ENCODE results near the gene CYBA. TPM values are rescaled to one million over a fixed set of nuclear protein-coding genes. Genes with fewer than 3 reads are reported as not detected.

CYBA gene
- total RNA-seq, 5 donors from 2014 or later (not counting 1 experiment from before 2014, with no cell fraction given), result 271 to 456 (median 403) TPM

DNA sequence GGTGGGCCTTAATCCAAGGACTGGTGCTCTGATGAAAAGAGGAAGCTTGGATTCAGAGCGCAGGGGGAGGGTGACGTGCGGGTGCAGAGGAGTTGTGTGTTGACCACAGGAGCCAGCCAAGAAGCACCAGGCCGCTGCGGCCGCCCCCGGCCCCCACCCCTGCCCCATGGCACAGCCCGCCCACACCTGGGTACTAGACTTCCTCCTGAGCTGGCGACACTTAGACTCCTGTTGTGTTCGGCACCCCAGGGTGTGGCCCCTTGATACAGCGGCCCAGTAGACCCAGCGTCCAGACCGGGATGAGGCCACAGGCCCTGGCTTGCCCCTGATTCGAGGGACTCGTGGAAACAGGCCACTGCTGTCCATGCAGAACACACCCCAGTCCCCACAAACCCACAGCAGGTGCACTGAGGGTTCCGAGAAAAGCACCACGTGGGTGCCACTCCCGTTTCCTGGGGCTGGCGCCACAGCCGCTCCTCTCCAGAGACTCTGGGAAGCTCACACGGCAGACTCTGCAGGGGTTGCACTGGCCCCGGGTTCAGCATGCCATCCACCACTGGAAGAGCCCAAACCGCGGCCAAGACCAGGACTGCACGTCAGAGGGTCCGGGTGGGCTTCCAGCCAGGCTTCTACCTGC, 41.2 kb upstream of the CYBA start:
- 18% methylated on average over 19 of the region's 26 CpGs for WGBS (ENCODE audit: insufficient coverage)
- peak overlapping the region; percentile 94 to 95 for H3K27ac Mint-ChIP-seq
- H3K27me3 Mint-ChIP-seq, result peaks cover 0 to 2% of the 10 kb centered on the region in 2 donors
- H3K9me3 ChIP-seq, result no peaks in the 10 kb centered on the region
- H3K4me1 ChIP-seq (ENCODE audit: control insufficient read depth in 1 of 2, extremely low read depth in 1 of 2, insufficient read depth in 2 of 2, low read length in 2 of 2), result peaks cover 28 to 69% of the 10 kb centered on the region in 2 experiments
- peak overlapping the region; percentile 51 to 77 (median 71) for H3K4me3 Mint-ChIP-seq
- peaks cover 12 to 28% of the 10 kb centered on the region in 2 donors for H3K36me3 ChIP-seq (ENCODE audit: control insufficient read depth in 2 of 2, extremely low read depth in 1 of 2, insufficient read depth in 1 of 2, low read length in 1 of 2)
- H3K4me1 Mint-ChIP-seq, result peaks cover 47 to 57% (median 49%) of the 10 kb centered on the region in 3 donors
- ATAC-seq (replicated peaks in 1 of 4) (peak; percentile 32 to 72 (median 58)), DNase-seq (peak in 3 of 35 experiments; percentile 33 to 48 (median 38))
- peaks cover 3% of the 10 kb centered on the region for H3K36me3 Mint-ChIP-seq
- peak overlapping the region; percentile 65 for H3K27ac ChIP-seq (ENCODE audit: low read length)
- ChIA-PET POLR2A (no interaction called here), CTCF (no interaction called here)
- H3K9me3 Mint-ChIP-seq, result no peaks in the 10 kb centered on the region
- peaks cover 0 to under 1% of the 10 kb centered on the region in 2 experiments for H3K27me3 ChIP-seq (replicated peaks in 1 of 2; ENCODE audit: control insufficient read depth in 2 of 2, extremely low read depth in 1 of 2, insufficient read depth in 2 of 2, low read length in 1 of 2)
- H3K4me3 ChIP-seq (ENCODE audit: control insufficient read depth in 1 of 2, extremely low read depth in 1 of 2, low read length in 1 of 2), result peak overlapping the region; percentile 23 to 40

DNA sequence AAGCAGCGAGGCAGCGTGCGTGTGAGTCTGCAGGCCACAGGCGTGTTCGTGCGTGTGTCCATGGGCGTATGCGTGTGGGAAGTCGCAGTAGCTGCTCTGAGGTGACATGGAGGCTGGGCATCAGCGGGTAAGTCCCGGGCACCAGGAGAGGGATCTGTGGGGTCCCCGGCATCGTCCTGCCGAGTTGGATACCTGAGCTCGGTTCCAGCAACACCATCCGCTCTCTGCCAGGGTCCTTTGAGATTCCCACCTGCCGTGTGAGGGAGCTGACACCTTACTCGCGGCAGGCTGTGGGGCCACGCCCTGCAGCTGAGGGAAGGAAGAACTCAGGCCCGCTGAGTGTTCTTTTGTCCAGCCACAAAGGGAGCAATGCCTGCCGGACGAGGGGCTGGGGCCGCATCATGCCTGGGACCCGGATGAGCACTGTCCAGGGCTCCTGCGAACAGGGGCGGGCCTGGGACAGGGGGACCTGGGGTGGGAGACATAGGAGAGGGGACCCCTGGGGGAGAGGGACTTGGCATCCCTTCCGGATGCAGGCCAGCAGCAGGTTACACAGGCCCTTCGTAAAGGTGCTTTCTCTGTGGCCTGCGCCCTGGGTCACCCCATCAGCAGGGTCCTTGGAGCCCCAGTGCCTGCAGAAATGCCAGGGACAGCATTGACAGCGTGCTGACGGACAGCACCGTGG, 40.4 kb upstream of the CYBA start:
- Mint-ChIP-seq H3K4me1 (peaks cover 47 to 57% (median 49%) of the 10 kb centered on the region in 3 donors), H3K4me3 (peak overlapping the region in 1 of 3 donors; percentile 77), H3K27ac (peak overlapping the region; percentile 94 to 95), H3K27me3 (peaks cover 0 to 2% of the 10 kb centered on the region in 2 donors), H3K36me3 (no peaks in the 10 kb centered on the region), H3K9me3 (no peaks in the 10 kb centered on the region)
- Histone ChIP-seq H3K4me3 (ENCODE audit: control insufficient read depth in 1 of 2, extremely low read depth in 1 of 2, low read length in 1 of 2) (no peak overlapping the region), H3K27ac (ENCODE audit: low read length) (peak overlapping the region; percentile 65), H3K36me3 (ENCODE audit: control insufficient read depth in 2 of 2, extremely low read depth in 1 of 2, insufficient read depth in 1 of 2, low read length in 1 of 2) (peaks cover 12 to 20% of the 10 kb centered on the region in 2 donors), H3K27me3 (replicated peaks in 1 of 2; ENCODE audit: control insufficient read depth in 2 of 2, extremely low read depth in 1 of 2, insufficient read depth in 2 of 2, low read length in 1 of 2) (peaks cover 0 to 5% of the 10 kb centered on the region in 2 experiments), H3K9me3 (no peaks in the 10 kb centered on the region), H3K4me1 (ENCODE audit: control insufficient read depth in 1 of 2, extremely low read depth in 1 of 2, insufficient read depth in 2 of 2, low read length in 2 of 2) (peaks cover 31 to 72% of the 10 kb centered on the region in 2 experiments)
- ChIA-PET POLR2A (no interaction called here), CTCF (no interaction called here)
- WGBS (ENCODE audit: insufficient coverage), result 87% methylated on average over 33 of the region's 33 CpGs
- DNase-seq, result no peak
- ATAC-seq (replicated peaks in 1 of 4), result no peak

DNA sequence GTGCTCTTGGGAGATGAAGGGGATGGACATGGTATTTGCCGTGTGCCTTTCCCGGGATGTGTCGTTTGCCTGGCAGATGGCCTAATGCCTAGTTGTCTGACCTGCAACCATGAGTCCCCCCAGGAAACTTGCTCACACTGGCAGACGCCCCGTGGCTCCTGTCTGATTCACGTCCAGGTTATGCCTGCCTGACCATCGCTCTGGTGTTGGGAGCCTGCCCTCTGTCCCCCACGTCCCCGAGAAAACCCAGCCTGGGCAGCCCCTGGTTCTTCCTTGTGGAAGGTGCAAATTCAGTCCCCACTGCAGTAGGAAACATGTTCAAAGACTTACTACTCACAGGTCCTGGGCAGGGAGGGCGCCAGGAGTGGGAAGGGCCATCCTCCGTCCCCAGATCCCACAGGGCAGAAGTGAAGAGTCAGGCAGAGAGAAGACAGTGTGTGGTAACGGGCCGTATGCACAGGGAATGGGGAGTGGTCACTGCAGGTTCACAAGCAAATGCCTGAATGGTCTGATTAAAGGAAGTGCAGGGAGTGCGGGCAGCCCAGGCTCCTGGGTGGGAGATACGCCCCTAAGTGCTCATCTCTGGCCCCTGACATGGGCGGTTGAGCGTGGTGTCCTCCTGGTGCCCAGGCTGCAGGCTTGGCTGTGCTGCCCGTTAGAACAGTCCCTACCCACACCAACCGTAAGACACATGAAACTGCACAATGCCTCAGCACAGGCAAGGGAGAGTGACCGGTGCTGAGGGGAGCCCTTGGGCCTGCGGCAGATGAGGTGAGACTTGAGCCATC, 39.7 kb upstream of the CYBA start:
- 92% methylated on average over 21 of the region's 21 CpGs for WGBS (ENCODE audit: insufficient coverage)
- Histone ChIP-seq H3K4me3 (ENCODE audit: control insufficient read depth in 1 of 2, extremely low read depth in 1 of 2, low read length in 1 of 2) (no peak overlapping the region), H3K27ac (ENCODE audit: low read length) (peak overlapping the region; percentile 10), H3K27me3 (replicated peaks in 1 of 2; ENCODE audit: control insufficient read depth in 2 of 2, extremely low read depth in 1 of 2, insufficient read depth in 2 of 2, low read length in 1 of 2) (peaks cover 0 to 5% of the 10 kb centered on the region in 2 experiments), H3K4me1 (ENCODE audit: control insufficient read depth in 1 of 2, extremely low read depth in 1 of 2, insufficient read depth in 2 of 2, low read length in 2 of 2) (peaks cover 31 to 69% of the 10 kb centered on the region in 2 experiments), H3K36me3 (ENCODE audit: control insufficient read depth in 2 of 2, extremely low read depth in 1 of 2, insufficient read depth in 1 of 2, low read length in 1 of 2) (peaks cover 6 to 12% of the 10 kb centered on the region in 2 donors), H3K9me3 (no peaks in the 10 kb centered on the region)
- H3K27me3 Mint-ChIP-seq, result peaks cover 0 to 2% of the 10 kb centered on the region in 2 donors
- no peaks in the 10 kb centered on the region for H3K9me3 Mint-ChIP-seq
- ChIA-PET CTCF (interaction anchor here in 1 of 2 donors (0.7 kb wide), 1 partner anchor 94 kb away, joined by 4 read pairs; no protein-coding TSS in a partner anchor), POLR2A (interaction anchor here in 1 of 2 donors (0.7 kb wide), 1 partner anchor 76 kb away, joined by 10 read pairs; no protein-coding TSS in a partner anchor)
- peak overlapping the region; percentile 94 to 95 for H3K27ac Mint-ChIP-seq
- H3K36me3 Mint-ChIP-seq, result no peaks in the 10 kb centered on the region
- peak overlapping the region in 2 of 3 donors; percentile 24 to 77 for H3K4me3 Mint-ChIP-seq
- DNase-seq, result no peak
- H3K4me1 Mint-ChIP-seq, result peaks cover 47 to 57% (median 49%) of the 10 kb centered on the region in 3 donors
- no peak for ATAC-seq (replicated peaks in 1 of 4)

DNA sequence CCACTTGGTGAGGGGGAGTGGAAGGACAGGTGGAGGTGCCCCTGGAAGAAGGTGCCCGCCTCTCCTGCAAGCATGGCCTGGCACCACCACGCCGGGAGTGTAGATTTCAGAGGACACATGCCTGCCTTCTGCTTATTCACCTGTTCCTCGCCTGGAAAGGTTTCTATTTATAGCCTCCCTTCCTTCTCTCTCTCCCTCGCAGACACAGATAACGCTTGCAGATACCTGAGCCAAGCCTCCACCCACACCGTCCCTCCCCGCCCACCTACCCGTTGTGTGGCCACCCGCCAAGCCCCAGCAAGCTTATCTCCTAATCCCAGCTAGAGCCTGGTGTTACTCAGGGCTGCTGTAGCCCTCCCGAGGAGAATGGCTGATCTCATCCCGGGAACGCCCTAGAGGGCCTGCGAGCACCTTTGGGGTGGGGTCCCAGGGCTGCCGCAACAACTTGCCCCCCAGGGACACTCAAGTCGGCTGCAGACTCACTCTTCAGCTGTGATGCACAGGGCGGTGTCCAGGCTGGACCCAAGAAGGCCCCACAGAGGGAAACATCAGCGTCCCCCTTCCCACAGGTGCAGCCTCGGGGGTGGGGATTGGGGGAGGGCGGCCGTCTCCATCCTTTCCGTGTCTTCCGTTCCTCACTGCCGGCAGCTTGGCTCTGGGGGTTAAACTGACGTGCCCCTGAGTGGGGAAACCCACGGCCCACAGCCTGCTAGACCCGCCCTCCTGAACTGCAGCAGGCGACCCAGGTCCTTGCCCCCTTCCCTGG, 37.3 kb upstream of the CYBA start:
- 68% methylated on average over 21 of the region's 28 CpGs for WGBS (ENCODE audit: insufficient coverage)
- Mint-ChIP-seq H3K27me3 (peaks cover 0 to 2% of the 10 kb centered on the region in 2 donors), H3K4me3 (peak overlapping the region in 1 of 3 donors; percentile 77), H3K9me3 (no peaks in the 10 kb centered on the region), H3K4me1 (peaks cover 57 to 67% (median 59%) of the 10 kb centered on the region in 3 donors), H3K36me3 (no peaks in the 10 kb centered on the region), H3K27ac (peak overlapping the region in 1 of 2 donors; percentile 94)
- CTCF ChIA-PET, result interaction anchor here in 1 of 2 donors (0.7 kb wide), 1 partner anchor 10 kb away, joined by 3 read pairs; no protein-coding TSS in a partner anchor
- Histone ChIP-seq H3K36me3 (ENCODE audit: control insufficient read depth in 2 of 2, extremely low read depth in 1 of 2, insufficient read depth in 1 of 2, low read length in 1 of 2) (no peaks in the 10 kb centered on the region), H3K27ac (ENCODE audit: low read length) (no peak overlapping the region), H3K4me1 (ENCODE audit: control insufficient read depth in 1 of 2, extremely low read depth in 1 of 2, insufficient read depth in 2 of 2, low read length in 2 of 2) (peaks cover 32 to 68% of the 10 kb centered on the region in 2 experiments), H3K4me3 (ENCODE audit: control insufficient read depth in 1 of 2, extremely low read depth in 1 of 2, low read length in 1 of 2) (no peak overlapping the region), H3K9me3 (no peaks in the 10 kb centered on the region), H3K27me3 (replicated peaks in 1 of 2; ENCODE audit: control insufficient read depth in 2 of 2, extremely low read depth in 1 of 2, insufficient read depth in 2 of 2, low read length in 1 of 2) (peaks cover 0 to 5% of the 10 kb centered on the region in 2 experiments)
- POLR2A ChIA-PET, result interaction anchor here in 1 of 2 donors (1.0 kb wide), 1 partner anchor 14 kb away, joined by 4 read pairs; no protein-coding TSS in a partner anchor
- ATAC-seq (replicated peaks in 1 of 4) (no peak), DNase-seq (no peak)

DNA sequence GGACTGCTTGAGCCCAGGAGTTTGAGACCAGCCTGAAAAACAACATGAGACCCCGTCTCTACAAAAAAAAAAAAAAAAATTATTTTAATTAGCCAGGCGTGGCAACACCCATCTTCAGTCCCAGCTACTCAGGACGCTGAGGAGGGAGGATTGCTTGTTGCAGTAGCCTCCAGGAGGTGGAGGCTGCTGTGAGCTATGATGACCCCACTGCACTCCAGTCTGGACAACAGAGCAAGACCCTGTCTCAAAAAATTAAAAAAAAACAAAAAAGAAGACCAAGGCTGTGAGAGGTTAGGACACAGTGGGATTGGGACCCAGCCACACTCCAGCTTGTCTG, 36.8 kb upstream of the CYBA start:
- ChIA-PET POLR2A (interaction anchor here in 1 of 2 donors (1.0 kb wide), 1 partner anchor 14 kb away, joined by 4 read pairs; no protein-coding TSS in a partner anchor), CTCF (interaction anchor here in 1 of 2 donors (0.7 kb wide), 1 partner anchor 11 kb away, joined by 3 read pairs; no protein-coding TSS in a partner anchor)
- H3K4me1 ChIP-seq (ENCODE audit: control insufficient read depth in 1 of 2, extremely low read depth in 1 of 2, insufficient read depth in 2 of 2, low read length in 2 of 2), result peaks cover 26 to 68% of the 10 kb centered on the region in 2 experiments
- ATAC-seq (replicated peaks in 1 of 4) (no peak), DNase-seq (no peak)
- Mint-ChIP-seq H3K27ac (no peak overlapping the region), H3K9me3 (no peaks in the 10 kb centered on the region), H3K36me3 (no peaks in the 10 kb centered on the region), H3K27me3 (peaks cover 0 to 2% of the 10 kb centered on the region in 2 donors), H3K4me3 (no peak overlapping the region), H3K4me1 (peaks cover 56 to 63% (median 57%) of the 10 kb centered on the region in 3 donors)
- H3K36me3 ChIP-seq (ENCODE audit: control insufficient read depth in 2 of 2, extremely low read depth in 1 of 2, insufficient read depth in 1 of 2, low read length in 1 of 2), result no peaks in the 10 kb centered on the region
- H3K27me3 ChIP-seq (replicated peaks in 1 of 2; ENCODE audit: control insufficient read depth in 2 of 2, extremely low read depth in 1 of 2, insufficient read depth in 2 of 2, low read length in 1 of 2), result peaks cover 0 to 5% of the 10 kb centered on the region in 2 experiments
- no CpG with 5 or more reads among the region's 3 CpGs for WGBS (ENCODE audit: insufficient coverage)
- H3K4me3 ChIP-seq (ENCODE audit: control insufficient read depth in 1 of 2, extremely low read depth in 1 of 2, low read length in 1 of 2), result no peak overlapping the region
- H3K9me3 ChIP-seq, result no peaks in the 10 kb centered on the region
- no peak overlapping the region for H3K27ac ChIP-seq (ENCODE audit: low read length)
